Measurements from ENCODE around the gene RERE. TPM values are rescaled to one million over a fixed set of nuclear protein-coding genes. Genes with fewer than 3 reads are reported as not detected.

The RERE gene
- total RNA-seq, 2 experiments from 2014 or later, result 73.1 to 211 TPM

DNA sequence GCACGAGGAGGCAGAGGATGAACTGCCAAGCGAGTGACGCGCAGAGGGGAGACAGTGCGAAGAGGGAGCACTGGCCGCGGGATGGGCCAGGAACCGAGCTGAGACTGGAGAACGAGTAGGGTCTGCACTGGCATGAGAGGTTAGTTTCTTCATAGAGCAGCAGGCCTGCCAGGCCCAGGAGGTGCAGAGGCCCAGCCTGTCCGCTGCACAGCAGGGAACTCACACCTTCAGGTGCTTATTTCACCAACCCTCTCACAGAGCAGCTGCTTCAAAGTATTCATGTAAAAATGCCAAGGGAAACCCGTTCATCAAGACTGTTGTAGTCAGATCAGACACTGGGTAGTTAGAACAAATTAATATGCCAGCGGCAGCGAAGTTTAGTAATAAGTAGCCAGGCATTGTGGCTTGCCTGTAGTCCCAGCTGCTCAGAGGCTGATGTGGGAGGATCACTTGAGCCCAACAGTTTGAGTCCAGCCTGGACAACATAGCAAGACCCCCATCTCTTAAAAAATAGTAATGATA lies 355.0 kb downstream of the RERE start:
- no peak for TF ChIP-seq EZH2phosphoT487 (IDR thresholded peaks at IDR 0.05; ENCODE audit: borderline replicate concordance, low read depth, low read length)
- TF ChIP-seq, protein P1, sequence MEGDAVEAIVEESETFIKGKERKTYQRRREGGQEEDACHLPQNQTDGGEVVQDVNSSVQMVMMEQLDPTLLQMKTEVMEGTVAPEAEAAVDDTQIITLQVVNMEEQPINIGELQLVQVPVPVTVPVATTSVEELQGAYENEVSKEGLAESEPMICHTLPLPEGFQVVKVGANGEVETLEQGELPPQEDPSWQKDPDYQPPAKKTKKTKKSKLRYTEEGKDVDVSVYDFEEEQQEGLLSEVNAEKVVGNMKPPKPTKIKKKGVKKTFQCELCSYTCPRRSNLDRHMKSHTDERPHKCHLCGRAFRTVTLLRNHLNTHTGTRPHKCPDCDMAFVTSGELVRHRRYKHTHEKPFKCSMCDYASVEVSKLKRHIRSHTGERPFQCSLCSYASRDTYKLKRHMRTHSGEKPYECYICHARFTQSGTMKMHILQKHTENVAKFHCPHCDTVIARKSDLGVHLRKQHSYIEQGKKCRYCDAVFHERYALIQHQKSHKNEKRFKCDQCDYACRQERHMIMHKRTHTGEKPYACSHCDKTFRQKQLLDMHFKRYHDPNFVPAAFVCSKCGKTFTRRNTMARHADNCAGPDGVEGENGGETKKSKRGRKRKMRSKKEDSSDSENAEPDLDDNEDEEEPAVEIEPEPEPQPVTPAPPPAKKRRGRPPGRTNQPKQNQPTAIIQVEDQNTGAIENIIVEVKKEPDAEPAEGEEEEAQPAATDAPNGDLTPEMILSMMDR (conservative IDR thresholded peaks at IDR 0.05; ENCODE audit: low read length), result no peak
- Histone ChIP-seq H3K9me3 (ENCODE audit: low read length) (no peaks in the 10 kb centered on the region), H2AFZ (ENCODE audit: low read length) (no peak overlapping the region), H3K27ac (ENCODE audit: low read depth, low read length, poor library complexity, severe bottlenecking) (peak overlapping the region; percentile 82), H3K4me2 (ENCODE audit: low read length) (peak overlapping the region; percentile 65), H3K4me1 (ENCODE audit: insufficient read depth, low read length, poor library complexity, severe bottlenecking) (peaks cover 100% of the 10 kb centered on the region), H3K36me3 (ENCODE audit: insufficient read depth, low read length) (peaks cover 30% of the 10 kb centered on the region; the same call in 1 of the 2 replicates), H3K79me2 (ENCODE audit: insufficient read depth, low read depth, low read length) (peaks cover 51% of the 10 kb centered on the region), H3K9me2 (ENCODE audit: insufficient read depth, low read length) (no peaks in the 10 kb centered on the region), H4K20me1 (ENCODE audit: insufficient read depth, low read length) (no peaks in the 10 kb centered on the region), H3K4me3 (ENCODE audit: low read depth, low read length, poor library complexity, severe bottlenecking) (no peak overlapping the region)
- ChIA-PET CTCF (ENCODE audit: unreplicated experiment) (no interaction called here), POLR2A (interaction anchor here (0.9 to 2.0 kb wide), 4 partner anchors 10 to 34 kb away, joined by 3 to 6 read pairs (median 3); no protein-coding TSS in a partner anchor)
- no TSS peak for BruUV-seq (replicated peaks)
- intact Hi-C loops (cut with micrococcal nuclease; ENCODE audit: unreplicated experiment), result no loop called here
- DNase-seq (ENCODE audit: low spot score), result no peak

DNA sequence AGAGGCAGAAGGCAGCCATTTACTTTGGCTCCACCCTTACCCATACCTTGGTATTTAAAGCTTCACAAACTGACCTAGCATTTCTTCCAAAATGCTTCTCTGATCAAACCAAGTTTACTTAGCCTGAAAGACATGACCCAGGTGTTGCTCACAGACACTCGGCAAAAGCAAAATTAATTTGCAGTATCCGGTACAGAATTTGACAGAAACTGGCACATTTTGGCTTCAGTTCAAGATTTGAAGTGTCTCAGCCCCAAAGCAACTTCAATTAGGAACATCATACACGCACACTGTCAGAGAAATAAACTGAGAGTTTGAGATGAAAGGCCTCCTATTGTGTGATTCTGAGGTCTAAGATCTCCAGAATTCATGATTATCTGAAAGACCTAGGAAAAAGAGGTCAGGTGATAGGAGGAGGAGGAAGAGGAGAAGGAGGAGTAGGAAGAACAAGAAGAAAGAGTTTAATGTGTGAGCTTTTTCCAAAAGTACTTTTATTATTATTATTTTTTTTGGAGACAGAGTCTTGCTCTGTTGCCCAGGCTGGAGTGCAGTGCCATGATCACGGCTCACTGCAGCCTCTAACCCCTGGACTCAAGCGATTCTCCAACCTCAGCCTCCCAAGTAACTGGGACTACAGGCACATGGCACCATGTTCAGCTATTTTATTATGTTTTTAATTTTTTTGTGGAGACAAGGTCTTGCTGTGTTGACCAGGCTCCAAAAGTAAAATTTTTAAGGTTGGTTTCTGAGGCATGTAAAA lies 355.9 kb downstream of the RERE start:
- no peak for TF ChIP-seq EZH2phosphoT487 (IDR thresholded peaks at IDR 0.05; ENCODE audit: borderline replicate concordance, low read depth, low read length)
- TF ChIP-seq, protein P1 (conservative IDR thresholded peaks at IDR 0.05; ENCODE audit: low read length), result no peak
- Histone ChIP-seq H3K36me3 (ENCODE audit: insufficient read depth, low read length) (peaks cover 30% of the 10 kb centered on the region; the same call in 1 of the 2 replicates), H3K27ac (ENCODE audit: low read depth, low read length, poor library complexity, severe bottlenecking) (peak overlapping the region; percentile 82), H3K9me3 (ENCODE audit: low read length) (no peaks in the 10 kb centered on the region), H3K4me1 (ENCODE audit: insufficient read depth, low read length, poor library complexity, severe bottlenecking) (peaks cover 100% of the 10 kb centered on the region), H4K20me1 (ENCODE audit: insufficient read depth, low read length) (no peaks in the 10 kb centered on the region), H3K79me2 (ENCODE audit: insufficient read depth, low read depth, low read length) (peaks cover 56% of the 10 kb centered on the region), H2AFZ (ENCODE audit: low read length) (no peak overlapping the region), H3K9me2 (ENCODE audit: insufficient read depth, low read length) (no peaks in the 10 kb centered on the region), H3K4me3 (ENCODE audit: low read depth, low read length, poor library complexity, severe bottlenecking) (peak overlapping the region; percentile 32), H3K4me2 (ENCODE audit: low read length) (peak overlapping the region; percentile 65)
- CTCF ChIA-PET (ENCODE audit: unreplicated experiment), result no interaction called here
- peak; percentile 83 for DNase-seq (ENCODE audit: low spot score)
- no TSS peak for BruUV-seq (replicated peaks)
- intact Hi-C loops (cut with micrococcal nuclease; ENCODE audit: unreplicated experiment), result loop anchor here (2.0 kb wide), 1 partner anchor 33 kb away; no protein-coding TSS in a partner anchor
- POLR2A ChIA-PET, result interaction anchor here (0.5 to 2.2 kb wide), 7 partner anchors 11 to 63 kb away, joined by 3 to 6 read pairs (median 4); no protein-coding TSS in a partner anchor

Data from OCI-LY7 (cell line).